ENCODE measurements around the gene ANGPTL8.
A peak's percentile ranks its signal among the peaks of the same experiment; 100 is the strongest.

GRCh38 chr19:11242864-11243797 is 3.7 kb downstream of the ANGPTL8 start:
- TF ChIP-seq TEAD4 (CRISPR knock-in tag; IDR thresholded peaks at IDR 0.05), result no peak
- TF ChIP-seq CTCF (IDR thresholded peaks at IDR 0.05), result peak; percentile 91
- TF ChIP-seq FOXP4 (CRISPR knock-in tag; IDR thresholded peaks at IDR 0.05), result no peak
- TF ChIP-seq, protein P1, sequence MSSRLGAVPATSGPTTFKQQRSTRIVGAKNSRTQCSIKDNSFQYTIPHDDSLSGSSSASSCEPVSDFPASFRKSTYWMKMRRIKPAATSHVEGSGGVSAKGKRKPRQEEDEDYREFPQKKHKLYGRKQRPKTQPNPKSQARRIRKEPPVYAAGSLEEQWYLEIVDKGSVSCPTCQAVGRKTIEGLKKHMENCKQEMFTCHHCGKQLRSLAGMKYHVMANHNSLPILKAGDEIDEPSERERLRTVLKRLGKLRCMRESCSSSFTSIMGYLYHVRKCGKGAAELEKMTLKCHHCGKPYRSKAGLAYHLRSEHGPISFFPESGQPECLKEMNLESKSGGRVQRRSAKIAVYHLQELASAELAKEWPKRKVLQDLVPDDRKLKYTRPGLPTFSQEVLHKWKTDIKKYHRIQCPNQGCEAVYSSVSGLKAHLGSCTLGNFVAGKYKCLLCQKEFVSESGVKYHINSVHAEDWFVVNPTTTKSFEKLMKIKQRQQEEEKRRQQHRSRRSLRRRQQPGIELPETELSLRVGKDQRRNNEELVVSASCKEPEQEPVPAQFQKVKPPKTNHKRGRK (CRISPR knock-in tag; IDR thresholded peaks at IDR 0.05; ENCODE audit: borderline replicate concordance), result no peak
- TF ChIP-seq MYBL2 (CRISPR knock-in tag; IDR thresholded peaks at IDR 0.05), result no peak
- TF ChIP-seq RORB (CRISPR knock-in tag; IDR thresholded peaks at IDR 0.05), result no peak
- TF ChIP-seq, protein P2, sequence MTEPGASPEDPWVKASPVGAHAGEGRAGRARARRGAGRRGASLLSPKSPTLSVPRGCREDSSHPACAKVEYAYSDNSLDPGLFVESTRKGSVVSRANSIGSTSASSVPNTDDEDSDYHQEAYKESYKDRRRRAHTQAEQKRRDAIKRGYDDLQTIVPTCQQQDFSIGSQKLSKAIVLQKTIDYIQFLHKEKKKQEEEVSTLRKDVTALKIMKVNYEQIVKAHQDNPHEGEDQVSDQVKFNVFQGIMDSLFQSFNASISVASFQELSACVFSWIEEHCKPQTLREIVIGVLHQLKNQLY (CRISPR knock-in tag; IDR thresholded peaks at IDR 0.05), result no peak
